HFF-Myc (cell line): ENCODE measurements around the gene FPR1.
"Not testable (repeated sequence)": the region's sequence is repeated elsewhere in the genome, so short reads cannot be mapped to it uniquely, and the experiment has no call there.

Experiments
- DNase-seq: peaks from one replicate; pipeline ENCODE4 v3.0.0-alpha.2; 2011; ENCODE audit warnings: low read depth; ENCODE audit errors: extremely low read depth
- H3K4me3 ChIP-seq: replicated peaks from 2 replicates; pipeline ENCODE4 v1.5.1; 2011; ENCODE audit warnings: low read depth, mild to moderate bottlenecking, control low read depth, low read length
- CTCF ChIP-seq: IDR thresholded peaks from 2 replicates; pipeline ENCODE4 v1.5.1; 2012; ENCODE audit warnings: mild to moderate bottlenecking, low read depth, low read length, control low read depth; ENCODE audit errors: missing control alignments

Gene FPR1

GRCh38 chr19:51739466-51740213 is 12.0 kb downstream of the FPR1 start:
- DNase-seq, result no peak
- H3K4me3 ChIP-seq, result no peak overlapping the region
- no peak for TF ChIP-seq CTCF

- H3K4me3 ChIP-seq, DNase-seq: not testable (repeated sequence)
Observed at GRCh38 chr19:51738523-51738922, 13.2 kb downstream of the FPR1 start.

- no peak overlapping the region for H3K4me3 ChIP-seq
- TF ChIP-seq CTCF, result no peak
- DNase-seq, result no peak
Observed at GRCh38 chr19:51737924-51738323, 13.8 kb downstream of the FPR1 start.

GRCh38 chr19:51737389-51737788 is 14.3 kb downstream of the FPR1 start:
- DNase-seq, result no peak
- H3K4me3 ChIP-seq, result no peak overlapping the region
- no peak for TF ChIP-seq CTCF

GRCh38 chr19:51735759-51736449 is 15.8 kb downstream of the FPR1 start:
- no peak for TF ChIP-seq CTCF
- DNase-seq, result no peak
- H3K4me3 ChIP-seq, result no peak overlapping the region

GRCh38 chr19:51733742-51734522 is 17.7 kb downstream of the FPR1 start:
- DNase-seq, result no peak
- TF ChIP-seq CTCF, result no peak
- H3K4me3 ChIP-seq, result no peak overlapping the region

- TF ChIP-seq CTCF, result no peak
- no peak overlapping the region for H3K4me3 ChIP-seq
- no peak for DNase-seq
Observed at GRCh38 chr19:51729781-51730180, 21.9 kb downstream of the FPR1 start.
